Endodermal cell (in vitro differentiated cells): ENCODE results near the gene KRT72. TPM values are rescaled to one million over a fixed set of nuclear protein-coding genes. Genes with fewer than 3 reads are reported as not detected.

ENCODE experiments used
- DNase-seq: peaks from one replicate; pipeline ENCODE4 v3.0.0-alpha.2; 2017
- H3K27ac ChIP-seq: 2 replicates; pipeline ENCODE4 v1.5.1; 2013; ENCODE audit warnings: mild to moderate bottlenecking, low read depth, low read length, moderate library complexity
- H3K27me3 ChIP-seq: 2 replicates; pipeline ENCODE4 v1.6.1; 2013; ENCODE audit warnings: mild to moderate bottlenecking, low read length, moderate library complexity; ENCODE audit not compliant: insufficient read depth, control insufficient read depth, poor library complexity, severe bottlenecking
- H3K36me3 ChIP-seq: 2 replicates; pipeline ENCODE4 v1.7.0; 2013; ENCODE audit warnings: mild to moderate bottlenecking, low read length, moderate library complexity; ENCODE audit not compliant: control insufficient read depth, insufficient read depth
- H3K4me1 ChIP-seq: one replicate; pipeline ENCODE4 v1.7.0; 2013; ENCODE audit warnings: low read length; ENCODE audit not compliant: control insufficient read depth, insufficient read depth
- H3K4me3 ChIP-seq: 2 replicates; pipeline ENCODE4 v1.5.1; 2013; ENCODE audit warnings: mild to moderate bottlenecking, low read length, moderate library complexity
- H3K9ac ChIP-seq: 2 replicates; pipeline ENCODE4 v1.6.1; 2013; ENCODE audit warnings: mild to moderate bottlenecking, low read length, moderate library complexity; ENCODE audit not compliant: poor library complexity, severe bottlenecking; ENCODE audit errors: extremely low read depth
- H3K9me3 ChIP-seq: 2 replicates; pipeline ENCODE4 v1.6.1; 2013; ENCODE audit warnings: mild to moderate bottlenecking, low read length, moderate library complexity; ENCODE audit not compliant: control insufficient read depth
- H3K27ac Mint-ChIP-seq: 2 replicates; pipeline ENCODE4 v1.8.0; 2020; ENCODE audit warnings: mixed read lengths
- H3K27me3 Mint-ChIP-seq: 2 replicates; pipeline ENCODE4 v1.8.0; 2021; ENCODE audit warnings: mild to moderate bottlenecking, mixed read lengths; ENCODE audit not compliant: insufficient read depth
- H3K36me3 Mint-ChIP-seq: 2 replicates; pipeline ENCODE4 v1.8.0; 2020; ENCODE audit warnings: low read depth, mixed read lengths
- H3K4me1 Mint-ChIP-seq: 2 replicates; pipeline ENCODE4 v1.8.0; 2020; ENCODE audit warnings: mixed read lengths
- H3K4me3 Mint-ChIP-seq: 2 replicates; pipeline ENCODE4 v1.8.0; 2020; ENCODE audit warnings: mild to moderate bottlenecking, moderate library complexity, mixed read lengths
- H3K9me3 Mint-ChIP-seq: 2 replicates; pipeline ENCODE4 v1.8.0; 2020; ENCODE audit warnings: mild to moderate bottlenecking, mixed read lengths
- WGBS, 2 experiments: methylation state at CpG; one replicate each; pipeline versions ENCODE4 v1.1.5 to v1.1.7; 2013; ENCODE audit warnings: missing lambda C conversion rate in 2 of 2, mixed read lengths in 1 of 2; ENCODE audit not compliant: insufficient coverage in 1 of 2, insufficient read length in 1 of 2; 5-methylcytosine and 5-hydroxymethylcytosine counted together
- total RNA-seq, 2 donors: library from RNA; stranded (reverse); fragmentation: NEBNext Ultra II Directional in 1 of 2; extraction: Animal tissue kit (Norgen Biotek cat#: 25700) in 1 of 2; gene quantifications; 2 replicates in 1 of 2; 3 replicates in 1 of 2; pipeline ENCODE4 v1.2.1, GENCODE V29; 2021
- TF ChIP-seq, protein P1 (sequence below): fragments of 200-600 bp; sonication (generic); conservative IDR thresholded peaks from 2 replicates; pipeline ENCODE4 v1.5.0; 2021; ENCODE audit warnings: antibody characterized with exemption, mild to moderate bottlenecking

Gene KRT72
- total RNA-seq, 2 donors from 2014 or later = not detected

DNA sequence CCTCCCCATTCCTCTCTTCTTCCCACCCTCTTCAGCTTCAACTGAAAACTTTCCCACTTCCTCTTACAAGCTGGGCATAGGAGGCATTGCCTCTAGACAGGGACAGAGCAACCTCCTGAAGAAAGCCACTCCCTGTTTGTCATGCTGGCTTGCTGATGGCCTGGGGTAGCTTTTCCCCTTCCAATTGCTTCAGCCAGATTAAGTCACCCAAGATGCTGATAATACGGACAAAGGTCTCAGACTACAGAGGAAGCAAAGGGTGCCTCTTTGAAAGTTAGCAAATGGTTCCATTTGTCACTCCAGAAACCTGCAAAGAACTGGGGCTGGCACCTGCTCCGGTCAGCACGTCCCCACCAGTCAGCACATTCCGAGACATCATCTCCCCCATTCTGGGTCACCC lies 44.7 kb upstream of the KRT72 start:
- Mint-ChIP-seq H3K4me3 (no peak overlapping the region), H3K36me3 (no peaks in the 10 kb centered on the region), H3K9me3 (no peaks in the 10 kb centered on the region), H3K27ac (no peak overlapping the region), H3K27me3 (peaks cover 40% of the 10 kb centered on the region), H3K4me1 (no peaks in the 10 kb centered on the region)
- no peaks in the 10 kb centered on the region for H3K4me1 ChIP-seq
- peaks cover 28% of the 10 kb centered on the region for H3K27me3 ChIP-seq
- DNase-seq = peak; percentile 40
- no peak overlapping the region for H3K27ac ChIP-seq
- H3K9ac ChIP-seq = no peak overlapping the region
- H3K36me3 ChIP-seq = no peaks in the 10 kb centered on the region
- H3K4me3 ChIP-seq = no peak overlapping the region
- 87 to 92% methylated on average over 3 to 4 of the region's 4 CpGs for whole genome bisulfite sequencing, 2 experiments
- H3K9me3 ChIP-seq = no peaks in the 10 kb centered on the region
- TF ChIP-seq, protein P1, sequence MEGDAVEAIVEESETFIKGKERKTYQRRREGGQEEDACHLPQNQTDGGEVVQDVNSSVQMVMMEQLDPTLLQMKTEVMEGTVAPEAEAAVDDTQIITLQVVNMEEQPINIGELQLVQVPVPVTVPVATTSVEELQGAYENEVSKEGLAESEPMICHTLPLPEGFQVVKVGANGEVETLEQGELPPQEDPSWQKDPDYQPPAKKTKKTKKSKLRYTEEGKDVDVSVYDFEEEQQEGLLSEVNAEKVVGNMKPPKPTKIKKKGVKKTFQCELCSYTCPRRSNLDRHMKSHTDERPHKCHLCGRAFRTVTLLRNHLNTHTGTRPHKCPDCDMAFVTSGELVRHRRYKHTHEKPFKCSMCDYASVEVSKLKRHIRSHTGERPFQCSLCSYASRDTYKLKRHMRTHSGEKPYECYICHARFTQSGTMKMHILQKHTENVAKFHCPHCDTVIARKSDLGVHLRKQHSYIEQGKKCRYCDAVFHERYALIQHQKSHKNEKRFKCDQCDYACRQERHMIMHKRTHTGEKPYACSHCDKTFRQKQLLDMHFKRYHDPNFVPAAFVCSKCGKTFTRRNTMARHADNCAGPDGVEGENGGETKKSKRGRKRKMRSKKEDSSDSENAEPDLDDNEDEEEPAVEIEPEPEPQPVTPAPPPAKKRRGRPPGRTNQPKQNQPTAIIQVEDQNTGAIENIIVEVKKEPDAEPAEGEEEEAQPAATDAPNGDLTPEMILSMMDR = no peak

DNA sequence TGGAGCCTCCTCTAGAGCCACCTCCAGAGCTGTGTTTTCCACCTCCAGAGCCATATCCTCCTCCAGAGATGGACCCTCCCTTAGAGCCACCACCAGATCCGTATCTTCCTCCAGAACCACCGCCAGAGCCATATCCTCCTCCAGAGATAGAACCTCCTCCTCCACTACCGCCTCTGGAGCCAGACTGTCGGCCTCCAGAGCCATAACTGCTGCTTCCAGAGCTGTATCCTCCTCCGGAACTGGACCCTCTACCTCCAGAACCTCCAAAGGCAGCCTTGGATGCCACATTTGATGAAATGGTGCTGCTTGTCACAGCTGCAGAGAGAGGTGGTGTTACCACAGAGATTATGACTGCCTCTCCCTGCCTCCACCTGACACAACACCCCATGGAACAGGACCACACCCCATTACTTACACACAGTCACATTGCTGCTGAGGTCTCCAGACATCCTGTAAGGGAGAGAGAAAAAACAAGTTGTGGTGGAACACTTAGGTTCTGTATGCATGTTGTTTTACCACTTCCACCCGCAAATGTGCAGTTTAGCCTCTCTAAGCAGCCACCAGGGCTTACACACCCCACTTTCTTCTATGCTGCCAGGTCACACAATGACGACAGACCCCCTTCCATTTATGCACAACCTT lies 44.0 kb upstream of the KRT72 start:
- Histone ChIP-seq H3K36me3 (no peaks in the 10 kb centered on the region), H3K27ac (no peak overlapping the region), H3K4me3 (no peak overlapping the region), H3K27me3 (peaks cover 28% of the 10 kb centered on the region), H3K9ac (no peak overlapping the region), H3K9me3 (no peaks in the 10 kb centered on the region), H3K4me1 (no peaks in the 10 kb centered on the region)
- TF ChIP-seq, protein P1 = no peak
- Mint-ChIP-seq H3K27me3 (peaks cover 37% of the 10 kb centered on the region), H3K4me3 (no peak overlapping the region), H3K4me1 (no peaks in the 10 kb centered on the region), H3K27ac (no peak overlapping the region), H3K9me3 (no peaks in the 10 kb centered on the region), H3K36me3 (no peaks in the 10 kb centered on the region)
- peak; percentile 31 for DNase-seq
- 88% methylated on average over 5 to 7 of the region's 7 CpGs for WGBS, 2 experiments

DNA sequence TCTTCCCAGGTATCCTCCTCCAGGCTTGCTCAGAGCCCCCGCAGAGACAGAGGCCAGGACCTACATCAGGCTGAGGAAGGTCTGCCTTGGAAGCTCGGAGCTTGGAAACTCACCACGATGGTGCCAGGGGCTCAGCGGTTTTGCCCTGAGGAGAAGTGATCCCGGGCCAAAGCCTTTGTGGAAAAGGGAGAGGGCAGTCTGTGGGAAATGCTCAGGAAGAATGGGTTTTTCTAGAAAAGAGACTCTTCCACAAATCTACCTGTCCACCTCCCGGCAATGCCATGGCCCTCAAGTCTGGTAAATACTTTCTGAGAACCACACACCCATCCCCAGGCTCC lies 42.8 kb upstream of the KRT72 start:
- no peak overlapping the region for H3K27ac Mint-ChIP-seq
- H3K4me3 Mint-ChIP-seq = no peak overlapping the region
- no peaks in the 10 kb centered on the region for H3K36me3 ChIP-seq
- H3K4me1 Mint-ChIP-seq = no peaks in the 10 kb centered on the region
- H3K9ac ChIP-seq = no peak overlapping the region
- WGBS, 2 experiments = 76 to 92% methylated on average over 4 to 6 of the region's 6 CpGs
- peak; percentile 30 for DNase-seq
- H3K27me3 ChIP-seq = peaks cover 28% of the 10 kb centered on the region
- TF ChIP-seq, protein P1 = no peak
- H3K27me3 Mint-ChIP-seq = peaks cover 37% of the 10 kb centered on the region
- no peaks in the 10 kb centered on the region for H3K4me1 ChIP-seq
- no peaks in the 10 kb centered on the region for H3K36me3 Mint-ChIP-seq
- no peak overlapping the region for H3K4me3 ChIP-seq
- no peaks in the 10 kb centered on the region for H3K9me3 ChIP-seq
- no peaks in the 10 kb centered on the region for H3K9me3 Mint-ChIP-seq
- no peak overlapping the region for H3K27ac ChIP-seq
